Non-pigmented ciliary epithelial cell (primary cell): ENCODE measurements around the gene DNAJC22.
"Not testable (repeated sequence)": the region's sequence is repeated elsewhere in the genome, so short reads cannot be mapped to it uniquely, and the experiment has no call there.

Experiments
- DNase-seq: peaks from one replicate; pipeline ENCODE4 v3.0.0-alpha.2; 2010; ENCODE audit warnings: low read depth

DNAJC22 gene

DNA sequence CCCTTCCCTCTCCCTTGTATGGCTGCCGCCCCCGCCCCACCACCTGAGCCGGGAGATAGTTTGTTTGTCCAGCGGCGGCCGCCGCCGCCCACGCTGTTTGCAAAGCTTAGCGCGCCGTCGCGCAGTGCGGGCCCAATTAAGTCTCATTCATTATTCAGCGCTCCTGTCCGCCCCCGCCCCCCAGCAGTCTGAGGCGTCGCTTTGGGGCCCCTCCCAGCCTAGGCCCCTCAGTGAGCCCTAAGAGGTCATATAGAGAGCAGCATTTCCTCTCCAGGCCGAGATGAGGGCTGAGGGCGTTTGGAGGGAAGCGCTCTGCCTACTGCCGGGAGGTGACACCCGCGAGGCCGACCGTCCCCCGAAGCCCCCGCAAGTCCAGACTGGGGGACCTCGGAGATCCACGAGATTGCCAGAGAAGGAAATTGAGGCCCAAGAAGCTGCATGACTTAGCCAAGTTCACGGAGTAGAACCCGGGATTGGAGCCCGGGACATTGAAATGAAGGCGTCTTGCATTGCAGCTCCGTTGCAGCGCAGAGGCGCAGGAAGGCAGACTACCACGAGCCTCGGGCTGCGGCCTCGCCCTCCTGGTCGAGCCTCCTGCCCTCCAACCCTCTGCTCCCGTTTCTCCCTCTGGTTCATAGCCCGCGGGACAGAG is at the start of gene DNAJC22:
DNAJC22 (plus strand) TSS at position 230 of the 652 bp plus-strand sequence. CDS start 1,985 bp downstream, outside the sequence.
- no peak for DNase-seq

DNA sequence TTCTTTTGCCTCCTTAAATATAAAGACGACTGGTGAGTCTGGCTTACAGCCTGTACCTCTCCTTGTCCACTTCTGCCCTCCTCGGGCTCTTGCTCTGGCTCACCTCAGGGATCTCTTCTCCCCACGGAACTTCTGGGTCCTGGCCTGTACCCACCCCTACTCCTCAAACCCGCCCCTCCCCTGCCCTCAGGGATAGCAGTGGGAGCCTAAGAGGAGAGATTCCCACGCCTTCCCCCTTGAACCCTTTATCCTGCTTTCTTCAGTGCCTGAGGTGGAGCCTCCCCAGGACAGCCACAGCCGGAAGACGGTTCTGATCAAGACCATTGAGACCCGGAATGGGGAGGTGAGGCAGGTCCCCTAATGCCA is 49.0 kb upstream of the DNAJC22 start:
- DNase-seq: no peak

DNA sequence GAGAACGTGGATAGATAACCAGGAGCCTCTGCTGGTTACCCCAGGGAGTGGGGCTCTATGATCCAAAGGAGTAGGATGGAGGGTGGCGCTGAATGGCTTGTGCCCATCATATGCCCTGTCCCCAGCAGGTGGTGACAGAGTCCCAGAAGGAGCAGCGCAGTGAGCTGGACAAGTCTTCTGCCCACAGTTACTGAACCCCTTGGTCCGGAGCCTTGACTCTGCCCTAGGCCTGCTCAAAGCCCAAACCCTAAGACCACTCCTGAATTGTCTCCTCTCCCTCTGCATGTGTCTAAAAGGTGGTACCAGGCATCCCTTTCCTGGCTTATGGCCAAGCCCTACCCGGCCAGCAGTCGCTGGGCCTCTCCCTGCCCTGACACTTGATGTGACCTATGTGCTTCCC is 48.5 kb upstream of the DNAJC22 start:
- DNase-seq: no peak

DNA sequence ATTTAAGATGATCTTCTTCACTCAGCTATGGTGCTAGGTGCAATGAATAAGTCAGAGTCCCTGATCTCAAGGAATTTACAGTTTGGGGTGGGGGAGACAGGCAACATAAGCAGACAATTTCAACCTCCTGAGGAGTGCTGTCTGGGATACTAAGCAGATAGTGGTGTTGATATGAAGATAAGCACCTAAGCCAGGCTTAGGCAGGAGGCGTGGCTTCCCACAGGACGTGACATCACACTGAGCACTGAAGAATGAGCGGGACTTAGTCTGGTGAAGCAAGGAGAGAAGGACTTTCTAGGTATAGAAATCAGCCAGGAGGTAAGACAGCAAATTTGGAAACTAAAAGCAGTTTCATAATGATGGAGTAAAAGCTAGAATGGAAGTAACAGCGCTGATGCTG is 44.9 kb upstream of the DNAJC22 start:
- no peak for DNase-seq

DNA sequence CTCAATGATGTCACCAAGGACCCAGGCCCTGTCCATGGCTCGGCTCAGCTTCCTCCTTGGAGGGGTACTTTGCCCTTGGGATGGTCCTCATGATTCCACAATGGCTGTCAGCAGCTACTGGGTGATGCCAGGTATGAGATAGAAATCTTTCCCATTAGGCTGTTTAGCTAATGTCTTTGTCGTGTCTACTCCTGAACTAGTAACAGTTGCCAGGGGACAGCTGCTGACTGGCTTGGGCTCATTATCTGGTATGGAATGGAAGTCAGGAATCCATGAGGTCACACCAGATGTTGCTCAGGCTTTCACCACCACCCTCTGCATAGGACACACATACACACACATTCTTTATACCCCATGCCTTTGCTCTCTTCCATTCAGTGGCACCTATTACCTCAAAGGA is 42.5 kb upstream of the DNAJC22 start:
- no peak for DNase-seq

DNA sequence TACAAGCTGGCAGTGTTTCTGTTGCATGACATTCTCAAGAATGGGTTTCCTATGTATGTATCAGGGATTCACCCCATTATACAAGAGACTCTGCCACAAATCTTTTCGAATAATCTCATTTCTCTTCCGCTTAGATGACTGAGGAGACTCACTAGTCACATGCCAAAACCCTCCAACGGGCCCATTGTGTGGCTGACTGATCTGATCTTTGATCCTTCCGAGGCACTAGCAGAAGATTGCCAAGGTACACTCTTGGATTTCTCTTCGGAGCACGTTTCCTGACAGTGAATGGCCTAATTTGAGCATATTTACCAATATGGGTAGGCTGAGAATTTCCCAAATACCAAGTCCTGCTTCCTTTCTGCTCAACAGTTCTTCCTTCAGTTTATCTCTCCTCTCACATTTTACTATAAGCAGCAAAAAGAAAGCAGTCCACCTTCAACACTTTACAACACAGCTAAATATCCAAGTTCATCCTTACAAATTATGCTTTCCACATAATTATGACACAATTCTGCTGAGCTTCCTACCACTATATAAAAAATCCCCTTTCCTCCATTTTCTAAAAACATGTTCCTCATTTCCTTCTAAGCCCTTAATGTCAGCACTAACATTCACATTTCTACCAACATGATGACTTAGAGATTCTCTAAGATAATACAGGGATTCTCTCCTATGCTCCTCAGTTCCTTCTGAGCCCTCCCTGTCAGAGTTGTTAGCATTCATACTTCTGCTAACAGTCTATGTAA is 40.8 kb upstream of the DNAJC22 start:
- DNase-seq: no peak

DNA sequence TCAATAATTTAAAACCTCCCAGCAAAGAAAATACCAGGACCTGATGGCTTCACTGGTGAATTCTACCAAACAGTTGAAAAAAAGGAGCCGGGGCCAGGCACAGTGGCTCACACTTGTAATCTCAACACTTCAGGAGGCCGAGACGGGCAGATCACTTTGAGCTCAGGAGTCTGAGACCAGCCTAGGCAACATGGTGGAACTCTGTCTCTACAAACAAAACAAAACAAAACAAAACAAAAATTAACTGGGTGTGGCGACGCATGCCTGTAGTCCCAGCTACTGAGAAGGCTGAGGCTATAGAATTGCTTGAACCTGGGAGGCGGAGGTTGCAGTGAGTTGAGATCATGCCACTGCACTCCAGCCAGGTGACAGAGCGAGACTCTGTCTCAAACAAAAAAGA is 37.3 kb upstream of the DNAJC22 start:
- no peak for DNase-seq

DNA sequence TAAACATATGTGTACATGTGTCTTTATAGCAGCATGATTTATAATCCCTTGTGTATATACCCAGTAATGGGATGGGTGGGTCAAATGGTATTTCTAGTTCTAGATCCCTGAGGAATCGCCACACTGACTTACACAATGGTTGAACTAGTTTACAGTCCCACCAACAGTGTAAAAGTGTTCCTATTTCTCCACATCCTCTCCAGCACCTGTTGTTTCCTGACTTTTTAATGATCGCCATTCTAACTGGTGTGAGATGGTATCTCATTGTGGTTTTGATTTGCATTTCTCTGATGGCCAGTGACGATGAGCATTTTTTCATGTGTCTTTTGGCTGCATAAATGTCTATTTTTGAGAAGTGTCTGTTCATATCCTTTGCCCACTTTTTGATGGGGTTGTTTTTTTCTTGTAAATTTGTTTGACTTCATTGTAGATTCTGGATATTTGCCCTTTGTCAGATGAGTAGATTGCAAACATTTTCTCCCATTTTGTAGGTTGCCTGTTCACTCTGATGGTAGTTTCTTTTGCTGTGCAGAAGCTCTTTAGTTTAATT is 36.2 kb upstream of the DNAJC22 start:
- not testable (repeated sequence) for DNase-seq

DNA sequence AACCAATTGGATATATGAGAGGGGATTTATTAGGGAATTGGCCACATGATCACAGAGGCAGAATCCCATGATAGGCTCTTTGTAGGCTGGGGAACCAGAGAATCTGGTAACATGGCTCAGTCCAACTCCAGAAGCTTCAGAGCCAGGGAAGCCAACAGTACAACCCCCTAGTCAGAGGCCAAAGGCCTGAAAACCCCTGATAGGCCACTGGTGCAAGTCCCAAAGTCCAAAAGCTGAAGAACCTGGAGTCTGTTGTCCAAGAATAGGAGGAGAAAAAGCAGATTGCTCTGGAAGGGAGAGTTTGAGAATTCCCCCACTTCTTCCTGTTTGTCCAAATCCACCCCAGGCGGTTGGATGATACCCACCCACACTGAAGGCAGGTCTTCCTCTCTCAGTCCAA is 31.9 kb upstream of the DNAJC22 start:
- DNase-seq: no peak

DNA sequence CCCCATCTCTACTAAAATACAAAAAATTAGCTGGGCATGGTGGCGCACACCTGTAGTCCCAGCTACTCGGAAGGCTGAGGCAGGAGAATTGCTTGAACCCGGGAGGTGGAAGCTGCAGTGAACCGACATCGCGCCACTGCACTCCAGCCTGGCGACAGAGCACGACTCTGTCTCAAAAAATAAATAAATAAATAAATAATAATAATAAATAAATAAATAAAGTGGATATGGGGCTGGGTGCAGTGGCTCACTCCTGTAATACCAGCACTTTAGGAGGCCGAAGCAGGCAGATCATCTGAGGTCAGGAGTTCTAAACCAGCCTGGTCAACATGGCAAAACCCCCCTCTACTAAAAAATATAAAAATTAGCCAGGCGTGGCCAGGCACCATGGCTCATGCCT is 29.6 kb upstream of the DNAJC22 start:
- not testable (repeated sequence) for DNase-seq

DNA sequence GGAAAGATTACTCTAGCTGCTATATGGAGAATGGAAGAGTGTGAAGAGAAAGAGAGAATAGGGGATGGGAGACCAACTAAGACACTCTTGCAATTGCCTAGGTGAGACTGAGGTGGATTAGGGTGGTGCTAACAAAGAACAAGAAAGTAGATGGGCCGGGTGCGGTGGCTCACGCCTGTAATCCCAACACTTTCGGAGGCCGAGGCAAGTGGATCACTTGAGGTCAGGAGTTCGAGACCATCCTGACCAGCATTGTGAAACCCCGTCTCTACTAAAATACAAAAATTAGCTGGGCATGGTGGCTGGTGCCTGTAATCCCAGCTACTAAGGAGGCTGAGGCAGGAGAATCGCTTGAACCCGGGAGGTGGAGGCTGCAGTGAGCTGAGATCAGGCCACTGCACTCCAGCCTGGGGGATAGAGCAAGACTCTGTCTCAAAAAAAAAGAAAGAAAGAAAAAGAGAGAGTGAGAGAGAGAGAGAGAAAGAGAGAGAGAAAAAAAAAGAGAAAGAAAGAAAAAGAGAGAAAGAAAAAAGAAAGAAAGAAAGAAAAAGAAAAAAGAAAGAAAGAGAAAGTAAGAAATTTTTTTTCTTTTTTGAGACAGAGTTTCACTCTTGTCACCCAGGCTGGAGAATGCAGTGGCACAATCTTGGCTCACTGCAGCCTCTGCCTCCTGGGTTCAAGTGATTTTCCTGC is 26.1 kb upstream of the DNAJC22 start:
- DNase-seq: not testable (repeated sequence)

DNA sequence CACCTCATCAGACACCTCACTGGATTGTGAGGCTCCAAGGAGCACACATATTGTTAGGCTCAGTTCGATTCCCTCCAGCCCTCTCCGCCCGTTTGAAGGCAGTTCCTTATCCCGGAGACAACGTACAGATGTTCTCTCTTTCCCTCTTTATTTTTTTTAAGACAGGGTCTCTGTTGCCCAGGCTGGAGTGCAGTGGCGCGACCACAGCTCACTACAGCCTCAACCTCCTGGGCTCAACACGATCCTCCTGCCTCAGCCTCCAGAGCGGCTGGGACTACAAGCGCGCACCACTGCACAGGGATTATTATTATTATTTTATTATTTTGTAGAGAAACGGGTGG is 24.4 kb upstream of the DNAJC22 start:
- DNase-seq: no peak

DNA sequence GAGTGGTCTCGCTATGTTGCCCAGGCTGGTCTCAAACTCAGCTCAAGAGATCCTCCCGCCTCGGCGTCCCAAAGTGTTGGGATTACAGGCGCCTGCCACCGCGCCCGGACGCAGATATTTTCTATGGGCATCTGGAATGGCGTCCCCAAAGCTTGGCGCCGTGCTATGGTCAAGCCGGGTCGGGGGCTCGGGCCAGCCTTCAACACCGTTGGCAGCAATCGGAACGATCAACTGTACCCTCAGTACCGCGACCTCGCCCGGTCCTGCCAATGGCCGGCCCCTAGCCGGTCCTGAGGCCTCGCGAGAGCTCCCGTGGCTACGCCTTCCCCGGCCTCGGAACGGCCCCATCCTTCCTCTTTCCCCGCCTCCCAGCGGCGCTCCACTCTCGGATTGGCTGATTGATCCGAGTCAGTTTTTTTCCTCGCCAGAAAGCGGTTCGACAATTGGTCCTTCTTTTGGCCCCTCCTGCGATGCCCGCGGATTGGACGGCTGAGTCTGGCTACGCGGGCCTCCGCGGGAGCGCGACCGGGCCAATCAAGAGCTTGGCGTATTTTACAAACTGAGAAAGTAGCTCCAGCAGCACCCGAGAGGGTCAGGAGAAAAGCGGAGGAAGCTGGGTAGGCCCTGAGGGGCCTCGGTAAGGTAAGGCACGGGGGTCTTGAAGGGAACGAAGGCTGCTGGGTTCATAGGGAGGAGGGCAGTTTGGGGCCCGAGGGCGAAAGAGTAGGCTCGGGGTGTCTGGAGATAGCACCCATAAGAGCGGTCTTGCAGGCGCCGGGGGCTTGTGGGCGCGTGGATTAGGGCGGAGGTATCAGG is 23.8 kb upstream of the DNAJC22 start, which contains the start of gene TROAP:
TROAP (plus strand) TSS at position 548 of the 816 bp plus-strand sequence. CDS start 354 bp downstream, outside the sequence.
- DNase-seq: peak; percentile 89

DNA sequence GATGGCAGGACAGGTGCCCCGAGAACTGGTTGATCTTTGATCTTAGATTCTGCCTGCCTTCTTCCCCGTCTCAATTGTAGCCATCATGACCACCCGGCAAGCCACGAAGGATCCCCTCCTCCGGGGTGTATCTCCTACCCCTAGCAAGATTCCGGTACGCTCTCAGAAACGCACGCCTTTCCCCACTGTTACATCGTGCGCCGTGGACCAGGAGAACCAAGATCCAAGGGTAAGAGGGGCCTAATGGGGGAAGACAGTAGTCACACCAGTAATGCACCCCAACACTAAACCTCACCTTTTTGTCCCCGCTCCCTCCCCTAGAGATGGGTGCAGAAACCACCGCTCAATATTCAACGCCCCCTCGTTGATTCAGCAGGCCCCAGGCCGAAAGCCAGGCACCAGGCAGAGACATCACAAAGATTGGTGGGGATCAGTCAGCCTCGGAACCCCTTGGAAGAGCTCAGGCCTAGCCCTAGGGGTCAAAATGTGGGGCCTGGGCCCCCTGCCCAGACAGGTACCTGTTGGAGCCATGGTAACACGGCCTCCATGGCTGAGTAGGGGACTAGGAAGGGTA is 23.1 kb upstream of the DNAJC22 start:
- no peak for DNase-seq

DNA sequence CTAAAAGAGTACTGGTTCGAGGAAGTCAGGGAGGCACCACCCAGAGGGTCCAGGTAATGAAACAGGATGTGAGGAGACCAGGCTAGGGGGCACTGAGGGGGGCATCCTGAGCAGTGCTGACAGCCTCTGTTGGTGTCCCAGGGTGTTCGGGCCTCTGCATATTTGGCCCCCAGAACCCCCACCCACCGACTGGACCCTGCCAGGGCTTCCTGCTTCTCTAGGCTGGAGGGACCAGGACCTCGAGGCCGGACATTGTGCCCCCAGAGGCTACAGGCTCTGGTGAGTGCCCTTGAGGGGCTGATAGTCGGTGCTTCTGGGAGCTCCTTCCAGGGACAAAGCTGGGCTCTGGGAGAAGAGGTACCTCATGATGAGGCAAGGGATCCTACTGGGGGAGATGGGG is 21.1 kb upstream of the DNAJC22 start:
- no peak for DNase-seq

DNA sequence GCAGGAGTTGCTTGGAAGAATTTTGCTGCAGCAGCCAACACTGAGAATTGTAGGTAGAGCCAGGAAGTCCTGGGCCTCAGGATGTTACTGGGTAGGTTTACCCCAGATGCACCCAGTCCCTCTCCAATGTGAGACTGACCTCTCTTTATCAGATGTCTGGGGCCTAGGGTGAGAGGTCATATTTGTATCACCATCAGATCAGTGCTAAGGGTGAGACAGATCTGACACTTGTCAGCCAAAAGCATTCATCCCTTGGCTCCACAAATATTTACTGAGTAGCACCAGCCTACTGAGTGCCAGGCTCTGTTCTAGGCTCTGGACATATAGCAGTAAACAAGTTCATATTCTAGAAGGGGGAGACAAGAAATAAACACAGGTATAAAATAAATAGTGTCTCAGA is 19.3 kb upstream of the DNAJC22 start:
- DNase-seq: no peak

DNA sequence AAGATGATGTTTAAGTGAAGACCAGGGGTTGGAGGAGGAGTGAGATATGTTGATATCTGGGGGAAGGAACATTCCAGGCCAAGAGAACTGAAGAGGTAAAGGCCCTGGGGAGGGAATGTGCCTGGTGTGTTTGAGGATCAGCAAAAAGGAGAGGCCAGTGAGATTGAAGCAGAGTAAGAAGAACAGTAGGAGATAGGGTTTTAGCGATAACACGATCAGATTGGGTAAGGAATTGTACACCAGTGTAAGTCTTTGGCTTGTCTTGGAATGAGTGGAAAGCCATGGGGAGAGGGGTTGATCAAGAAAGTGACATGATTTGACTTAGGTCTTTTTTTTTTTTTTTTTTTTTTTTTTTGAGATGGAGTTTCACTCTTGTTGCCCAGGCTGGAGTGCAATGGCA is 18.8 kb upstream of the DNAJC22 start:
- DNase-seq: no peak

DNA sequence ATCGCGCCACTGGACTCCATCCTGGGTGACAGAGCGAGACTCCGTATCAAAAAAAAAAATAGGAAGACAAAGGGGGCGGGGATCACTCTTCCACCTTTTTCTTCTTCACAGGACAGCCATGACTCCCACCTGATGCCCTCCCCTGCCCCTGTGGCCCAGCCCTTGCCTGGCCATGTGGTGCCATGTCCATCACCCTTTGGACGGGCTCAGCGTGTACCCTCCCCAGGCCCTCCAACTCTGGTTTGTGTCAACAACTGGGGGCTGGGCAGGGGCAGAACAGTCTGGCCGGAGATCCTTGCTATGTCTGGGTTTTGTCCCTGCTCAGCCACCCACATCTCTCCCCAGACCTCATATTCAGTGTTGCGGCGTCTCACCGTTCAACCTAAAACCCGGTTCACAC is 17.9 kb upstream of the DNAJC22 start:
- no peak for DNase-seq

DNA sequence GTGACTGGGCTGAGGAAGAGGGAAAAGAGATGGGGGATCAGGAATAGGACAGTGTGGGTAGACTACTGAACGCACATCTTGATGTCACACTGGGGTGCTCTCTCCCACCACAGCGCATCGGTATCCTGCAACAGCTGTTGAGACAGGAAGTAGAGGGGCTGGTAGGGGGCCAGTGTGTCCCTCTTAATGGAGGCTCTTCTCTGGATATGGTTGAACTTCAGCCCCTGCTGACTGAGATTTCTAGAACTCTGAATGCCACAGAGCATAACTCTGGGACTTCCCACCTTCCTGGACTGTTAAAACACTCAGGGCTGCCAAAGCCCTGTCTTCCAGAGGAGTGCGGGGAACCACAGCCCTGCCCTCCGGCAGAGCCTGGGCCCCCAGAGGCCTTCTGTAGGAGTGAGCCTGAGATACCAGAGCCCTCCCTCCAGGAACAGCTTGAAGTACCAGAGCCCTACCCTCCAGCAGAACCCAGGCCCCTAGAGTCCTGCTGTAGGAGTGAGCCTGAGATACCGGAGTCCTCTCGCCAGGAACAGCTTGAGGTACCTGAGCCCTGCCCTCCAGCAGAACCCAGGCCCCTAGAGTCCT is 16.6 kb upstream of the DNAJC22 start:
- DNase-seq: no peak

DNA sequence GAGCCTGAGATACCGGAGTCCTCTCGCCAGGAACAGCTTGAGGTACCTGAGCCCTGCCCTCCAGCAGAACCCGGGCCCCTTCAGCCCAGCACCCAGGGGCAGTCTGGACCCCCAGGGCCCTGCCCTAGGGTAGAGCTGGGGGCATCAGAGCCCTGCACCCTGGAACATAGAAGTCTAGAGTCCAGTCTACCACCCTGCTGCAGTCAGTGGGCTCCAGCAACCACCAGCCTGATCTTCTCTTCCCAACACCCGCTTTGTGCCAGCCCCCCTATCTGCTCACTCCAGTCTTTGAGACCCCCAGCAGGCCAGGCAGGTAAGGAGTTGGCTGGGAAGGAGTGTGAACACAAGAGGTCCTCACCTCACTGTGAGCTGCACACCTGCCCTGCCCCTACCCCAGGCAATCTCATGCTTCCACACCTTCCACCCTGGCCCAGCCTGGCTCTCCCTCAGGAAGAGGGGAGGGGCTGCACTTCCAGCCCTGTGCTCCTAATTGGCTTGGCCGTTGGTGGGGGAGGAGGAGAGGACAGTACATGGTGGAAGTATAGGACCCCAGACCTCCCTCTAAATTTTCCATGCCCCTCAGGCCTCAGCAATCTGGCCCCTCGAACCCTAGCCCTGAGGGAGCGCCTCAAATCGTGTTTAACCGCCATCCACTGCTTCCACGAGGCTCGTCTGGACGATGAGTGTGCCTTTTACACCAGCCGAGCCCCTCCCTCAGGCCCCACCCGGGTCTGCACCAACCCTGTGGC is 15.9 kb upstream of the DNAJC22 start:
- DNase-seq: no peak
